H1 (cell line): ENCODE measurements around the gene PDZD2. TPM values are rescaled to one million over a fixed set of nuclear protein-coding genes. Genes with fewer than 3 reads are reported as not detected.

Source experiments
- CTCF ChIA-PET: fragments of 300-600 bp; sonication (Branson Sonifier 250); formaldehyde crosslinking; loops from one replicate; lab custom pipeline; 2021; ENCODE audit not compliant: partially characterized antibody; lab: Charles Lee
- POLR2A ChIA-PET: fragments of 300-600 bp; sonication (Branson Sonifier 250); formaldehyde crosslinking; loops from one replicate; lab custom pipeline; 2021; ENCODE audit warnings: inconsistent platforms; ENCODE audit not compliant: partially characterized antibody; lab: Charles Lee
- DNase-seq, 2 experiments: peaks; one replicate each; pipeline versions ENCODE4 v3.0.0 to v3.0.0-alpha.2; 2010 to 2022; ENCODE audit warnings: low spot score in 2 of 2, low read depth in 1 of 2, mixed read lengths in 1 of 2
- FAIRE-seq: peaks from 2 replicates; lab custom pipeline; 2011; peaks lifted over from hg19 to GRCh38; lab: Jason Lieb, UNC
- H2AFZ ChIP-seq: 2 replicates; pipeline ENCODE4 v1.8.1; 2012; ENCODE audit warnings: low read length, inconsistent platforms
- H2AK5ac ChIP-seq: 2 replicates; pipeline ENCODE4 v1.6.1; 2013; ENCODE audit warnings: low read depth, low read length
- H2BK120ac ChIP-seq: replicated peaks from 2 replicates; pipeline ENCODE3; 2013; ENCODE audit warnings: low read depth, low read length, inconsistent platforms
- H2BK12ac ChIP-seq: 2 replicates; pipeline ENCODE4 v1.6.1; 2013; ENCODE audit warnings: low read depth, low read length
- H2BK15ac ChIP-seq: 2 replicates; pipeline ENCODE4 v1.6.1; 2013; ENCODE audit warnings: low read length
- H2BK20ac ChIP-seq: 2 replicates; pipeline ENCODE4 v1.6.1; 2013; ENCODE audit warnings: low read length
- H2BK5ac ChIP-seq: 2 replicates; pipeline ENCODE4 v1.6.1; 2013; ENCODE audit warnings: low read depth, low read length
- H3K14ac ChIP-seq: 2 replicates; pipeline ENCODE4 v1.6.1; 2013; ENCODE audit warnings: inconsistent platforms; ENCODE audit not compliant: insufficient read length
- H3K18ac ChIP-seq: 2 replicates; pipeline ENCODE4 v1.6.1; 2013; ENCODE audit warnings: low read length; ENCODE audit errors: extremely low read depth
- H3K23ac ChIP-seq: 2 replicates; pipeline ENCODE4 v1.6.1; 2013; ENCODE audit warnings: inconsistent platforms; ENCODE audit not compliant: insufficient read length
- H3K23me2 ChIP-seq: 2 replicates; pipeline ENCODE4 v1.6.1; 2013; ENCODE audit warnings: low read depth, low read length
- H3K27ac ChIP-seq: 2 replicates; pipeline ENCODE4 v1.6.1; 2011; ENCODE audit warnings: low read depth, low read length, inconsistent platforms
- H3K27me3 ChIP-seq, 4 experiments: replicated peaks in 1 of 4; 1 replicate in 1 of 4; 2 replicates in 3 of 4; pipeline versions ENCODE4 v1.6.1 to v1.8.1; 2011 to 2013; ENCODE audit warnings: low read length in 3 of 4, mild to moderate bottlenecking in 3 of 4, inconsistent platforms in 2 of 4, mixed read lengths in 2 of 4, moderate library complexity in 1 of 4; ENCODE audit not compliant: control insufficient read depth in 3 of 4, insufficient read depth in 3 of 4; ENCODE audit errors: extremely low read depth in 1 of 4
- H3K36me3 ChIP-seq, 4 experiments: 2 replicates each; pipeline versions ENCODE4 v1.6.1 to v1.8.1; 2011 to 2013; ENCODE audit warnings: mild to moderate bottlenecking in 4 of 4, low read length in 3 of 4, moderate library complexity in 2 of 4, control low read depth in 1 of 4, inconsistent platforms in 1 of 4; ENCODE audit not compliant: insufficient read depth in 4 of 4, control insufficient read depth in 2 of 4
- H3K4ac ChIP-seq: replicated peaks from 2 replicates; pipeline ENCODE3; 2013; ENCODE audit warnings: low read length, low read depth, mixed read lengths, inconsistent platforms; ENCODE audit not compliant: insufficient read length
- H3K4me1 ChIP-seq, 4 experiments: replicated peaks in 1 of 4; 1 replicate in 1 of 4; 2 replicates in 3 of 4; pipeline versions ENCODE4 v1.6.1 to v1.8.1; 2011 to 2013; ENCODE audit warnings: low read length in 3 of 4, inconsistent platforms in 2 of 4, mixed read lengths in 1 of 4; ENCODE audit not compliant: insufficient read depth in 4 of 4, control insufficient read depth in 3 of 4
- H3K4me2 ChIP-seq, 2 experiments: 2 replicates each; pipeline versions ENCODE4 v1.6.1 to v1.8.1; 2011 to 2013; ENCODE audit warnings: low read depth in 2 of 2, low read length in 2 of 2, control low read depth in 1 of 2, inconsistent platforms in 1 of 2, mild to moderate bottlenecking in 1 of 2; ENCODE audit not compliant: insufficient read depth in 1 of 2
- H3K4me3 ChIP-seq, 4 experiments: fragments of 200-600, 300-600 bp in 1 of 4; sonication (generic), shearing (Covaris generic), sonication (Bioruptor Twin) in 1 of 4; 2 replicates each; pipeline versions ENCODE4 v1.5.1 to v1.8.1; 2011 to 2016; ENCODE audit warnings: low read length in 4 of 4, low read depth in 3 of 4, control low read depth in 2 of 4, inconsistent platforms in 2 of 4, mild to moderate bottlenecking in 2 of 4, mixed read lengths in 1 of 4, moderate library complexity in 1 of 4; ENCODE audit not compliant: insufficient read depth in 2 of 4; ENCODE audit errors: extremely low read depth in 1 of 4
- H3K56ac ChIP-seq: replicated peaks from 2 replicates; pipeline ENCODE3; 2013; ENCODE audit warnings: low read depth, mild to moderate bottlenecking, mixed read lengths, low read length, inconsistent platforms; ENCODE audit not compliant: insufficient read length
- H3K79me1 ChIP-seq: 2 replicates; pipeline ENCODE4 v1.6.1; 2013; ENCODE audit warnings: low read depth, low read length, control low read depth
- H3K79me2 ChIP-seq, 2 experiments: 2 replicates each; pipeline versions ENCODE4 v1.6.1 to v1.8.1; 2012 to 2013; ENCODE audit warnings: low read length in 2 of 2, mild to moderate bottlenecking in 2 of 2, inconsistent platforms in 1 of 2; ENCODE audit not compliant: insufficient read depth in 2 of 2, control insufficient read depth in 1 of 2
- H3K9ac ChIP-seq, 4 experiments: replicated peaks in 1 of 4; 1 replicate in 1 of 4; 2 replicates in 3 of 4; pipeline versions ENCODE4 v1.6.1 to v1.8.1; 2011 to 2013; ENCODE audit warnings: low read depth in 3 of 4, low read length in 3 of 4, control low read depth in 2 of 4, mild to moderate bottlenecking in 2 of 4, moderate library complexity in 2 of 4, inconsistent platforms in 1 of 4; ENCODE audit errors: extremely low read depth in 1 of 4
- H3K9me3 ChIP-seq, 2 experiments: 2 replicates each; pipeline versions ENCODE4 v1.6.1 to v1.8.1; 2012 to 2013; ENCODE audit warnings: mild to moderate bottlenecking in 2 of 2, moderate library complexity in 2 of 2, control low read depth in 1 of 2, inconsistent platforms in 1 of 2, low read depth in 1 of 2, low read length in 1 of 2, mixed read lengths in 1 of 2; ENCODE audit not compliant: insufficient read depth in 2 of 2
- H4K20me1 ChIP-seq, 2 experiments: replicated peaks in 1 of 2; 2 replicates each; pipeline versions ENCODE3 to v1.8.1; 2011 to 2013; ENCODE audit warnings: inconsistent platforms in 2 of 2, low read length in 2 of 2, mild to moderate bottlenecking in 1 of 2; ENCODE audit not compliant: insufficient read depth in 2 of 2, control insufficient read depth in 1 of 2
- H4K5ac ChIP-seq: 2 replicates; pipeline ENCODE4 v1.6.1; 2013; ENCODE audit warnings: low read length, low read depth, mixed read lengths, inconsistent platforms; ENCODE audit not compliant: insufficient read length
- H4K8ac ChIP-seq: 2 replicates; pipeline ENCODE4 v1.8.0; 2013; ENCODE audit warnings: mild to moderate bottlenecking, moderate library complexity, low read length, inconsistent platforms; ENCODE audit not compliant: insufficient read depth; ENCODE audit errors: extremely low read depth
- H4K91ac ChIP-seq: replicated peaks from 2 replicates; pipeline ENCODE3; 2013; ENCODE audit warnings: low read length, mixed read lengths, inconsistent platforms; ENCODE audit not compliant: insufficient read length
- ASH2L ChIP-seq: fragments of 200-600, 300-600 bp; sonication (generic); IDR thresholded peaks from one replicate; pipeline ENCODE4 v1.7.1; 2017; ENCODE audit warnings: low read length
- BACH1 ChIP-seq: IDR thresholded peaks from 2 replicates; pipeline ENCODE4 v1.6.1; 2012; ENCODE audit warnings: low read length, improper control_type of control experiment
- EP300 ChIP-seq, 2 experiments: IDR thresholded peaks; 1 replicate in 1 of 2; 2 replicates in 1 of 2; pipeline ENCODE4 v1.6.1; 2011 to 2012; ENCODE audit warnings: low read depth in 2 of 2, low read length in 2 of 2, mild to moderate bottlenecking in 2 of 2, borderline replicate concordance in 1 of 2, inconsistent platforms in 1 of 2, moderate library complexity in 1 of 2
- FOSL1 ChIP-seq: IDR thresholded peaks from 2 replicates; pipeline ENCODE4 v1.6.1; 2011; ENCODE audit warnings: mild to moderate bottlenecking, low read depth, low read length, moderate library complexity; ENCODE audit not compliant: insufficient read depth
- GTF2F1 ChIP-seq: IDR thresholded peaks from 2 replicates; pipeline ENCODE4 v1.6.1; 2012; ENCODE audit warnings: low read depth, low read length, improper control_type of control experiment, borderline replicate concordance
- KDM4A ChIP-seq: IDR thresholded peaks from one replicate; pipeline ENCODE4 v1.7.1; 2012; ENCODE audit warnings: low read depth, mild to moderate bottlenecking, moderate library complexity, low read length, inconsistent platforms; ENCODE audit not compliant: severe bottlenecking
- POU5F1 ChIP-seq: IDR thresholded peaks from 2 replicates; pipeline ENCODE4 v1.6.1; 2011; ENCODE audit warnings: low read depth, mild to moderate bottlenecking, low read length, moderate library complexity
- SIX5 ChIP-seq: IDR thresholded peaks from 2 replicates; pipeline ENCODE4 v1.6.1; 2011; ENCODE audit warnings: mild to moderate bottlenecking, low read depth, low read length
- TAF1 ChIP-seq: IDR thresholded peaks from 2 replicates; pipeline ENCODE4 v1.6.1; 2011; ENCODE audit warnings: mild to moderate bottlenecking, low read depth, low read length
- TBP ChIP-seq: IDR thresholded peaks from 2 replicates; pipeline ENCODE4 v1.6.1; 2011; ENCODE audit warnings: low read depth, low read length, improper control_type of control experiment
- WGBS, 2 experiments: shearing (Covaris generic) in 1 of 2; methylation state at CpG; one replicate each; pipeline versions ENCODE4 v1.1.6 to v1.1.7; 2013 to 2015; ENCODE audit warnings: low lambda C conversion rate in 2 of 2, mixed read lengths in 2 of 2, inconsistent platforms in 1 of 2, low coverage in 1 of 2, missing lambda C conversion rate in 1 of 2; ENCODE audit not compliant: insufficient replicate concordance in 2 of 2, insufficient coverage in 1 of 2, insufficient read length in 1 of 2; ENCODE audit errors: extremely low coverage in 1 of 2, missing lambda C conversion rate in 1 of 2; 5-methylcytosine and 5-hydroxymethylcytosine counted together
- polyA plus RNA-seq, 7 experiments: library from polyadenylated mRNA; depleted of rRNA in 3 of 7; stranded (reverse) in 5 of 7; unstranded in 2 of 7; fragments of >200 nt in 5 of 7; fragments of 200-250 nt in 2 of 7; gene quantifications; 1 replicate in 5 of 7; 2 replicates in 1 of 7; 4 replicates in 1 of 7; pipeline versions ENCODE4 v1.2.1 to v1.2.3, GENCODE V29; 2011 to 2013; ENCODE audit warnings: missing spikeins in 2 of 7, mixed read lengths in 2 of 7
- total RNA-seq: library from RNA; stranded (reverse); fragmentation: NEBNext Ultra II Directional; extraction: Animal tissue kit (Norgen Biotek cat#: 25700); gene quantifications from 2 replicates; pipeline ENCODE4 v1.2.1, GENCODE V29; 2021

Gene PDZD2
- total and polyA plus RNA-seq, 2 of the 8 experiments (the other 6 are each of a cell fraction or from before 2014, with no cell fraction given), result 1.2 to 6.8 TPM

DNA sequence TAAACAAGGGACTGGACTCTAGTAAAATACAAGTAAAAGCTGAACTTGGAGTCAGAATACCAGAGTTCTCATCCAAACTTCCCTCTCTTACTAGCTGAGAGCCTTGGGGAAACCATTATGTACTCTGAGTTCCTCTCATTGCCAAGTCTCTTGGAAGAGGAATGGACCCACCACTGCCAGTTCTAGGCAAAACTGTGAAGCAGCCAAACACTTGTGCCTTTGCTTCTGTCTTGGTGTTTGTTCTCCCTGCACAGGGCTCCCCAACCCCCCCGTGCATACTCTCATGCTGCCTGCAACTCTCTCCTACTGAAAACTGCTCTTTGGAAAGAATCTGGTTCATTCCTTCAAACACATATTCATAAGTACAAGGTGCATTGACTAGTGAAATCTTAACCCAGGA lies 102.6 kb downstream of the PDZD2 start:
- H3K23ac ChIP-seq, result no peak overlapping the region
- H2BK120ac ChIP-seq, result no peak overlapping the region
- no peak overlapping the region for H3K27ac ChIP-seq
- H3K27me3 ChIP-seq, result no peaks in the 10 kb centered on the region
- H3K36me3 ChIP-seq, result no peaks in the 10 kb centered on the region; a peak in 1 of 8 replicates
- no peak overlapping the region for H3K56ac ChIP-seq
- H2BK15ac ChIP-seq, result no peak overlapping the region
- H3K23me2 ChIP-seq, result no peaks in the 10 kb centered on the region
- no peak for DNase-seq
- H3K79me1 ChIP-seq, result no peaks in the 10 kb centered on the region
- H3K14ac ChIP-seq, result no peak overlapping the region
- no peak overlapping the region for H3K4me2 ChIP-seq
- H2BK5ac ChIP-seq, result no peak overlapping the region
- 93% methylated on average over 1 of the region's 1 CpG; no CpG with 5 or more reads in 1 of the 2 experiments for WGBS, 2 experiments
- no peak overlapping the region for H2AK5ac ChIP-seq
- H3K4me3 ChIP-seq, result no peak overlapping the region
- CTCF ChIA-PET, result interaction anchor here (1.8 kb wide), 1 partner anchor 11 kb away, joined by 4 read pairs; no protein-coding TSS in a partner anchor
- peaks cover 0 to 5% (median 0%) of the 10 kb centered on the region in 4 experiments; a peak in 1 of 7 replicates for H3K4me1 ChIP-seq
- no peak overlapping the region for H3K9ac ChIP-seq
- H3K4ac ChIP-seq, result no peak overlapping the region
- no peak for FAIRE-seq
- no peak overlapping the region for H3K18ac ChIP-seq
- H3K9me3 ChIP-seq, result peaks cover 3 to 7% of the 10 kb centered on the region in 2 experiments; a peak in 2 of 4 replicates
- H2AFZ ChIP-seq, result no peak overlapping the region
- POLR2A ChIA-PET, result no interaction called here
- H4K8ac ChIP-seq, result no peak overlapping the region
- TF ChIP-seq GTF2F1, result no peak
- TF ChIP-seq FOSL1, result no peak
- no peak for TF ChIP-seq BACH1
- TF ChIP-seq EP300 (IDR thresholded peaks at IDR 0.05; ENCODE audit: borderline replicate concordance in 1 of 2, low read depth in 2 of 2, low read length in 2 of 2), result no peak
- no peak for TF ChIP-seq ASH2L
- no peak for TF ChIP-seq POU5F1
- TF ChIP-seq SIX5, result no peak
- no peak for TF ChIP-seq TAF1
- TF ChIP-seq TBP, result no peak
- TF ChIP-seq KDM4A, result no peak
- TF ChIP-seq, all 59 proteins: peak for 0
- H4K20me1 ChIP-seq, result no peaks in the 10 kb centered on the region
- no peak overlapping the region for H2BK20ac ChIP-seq
- H4K91ac ChIP-seq, result no peak overlapping the region
- H4K5ac ChIP-seq, result no peak overlapping the region
- H3K79me2 ChIP-seq, result no peaks in the 10 kb centered on the region
- H2BK12ac ChIP-seq, result no peak overlapping the region
